ENCODE results near the gene KDM4C.

Gene KDM4C

DNA sequence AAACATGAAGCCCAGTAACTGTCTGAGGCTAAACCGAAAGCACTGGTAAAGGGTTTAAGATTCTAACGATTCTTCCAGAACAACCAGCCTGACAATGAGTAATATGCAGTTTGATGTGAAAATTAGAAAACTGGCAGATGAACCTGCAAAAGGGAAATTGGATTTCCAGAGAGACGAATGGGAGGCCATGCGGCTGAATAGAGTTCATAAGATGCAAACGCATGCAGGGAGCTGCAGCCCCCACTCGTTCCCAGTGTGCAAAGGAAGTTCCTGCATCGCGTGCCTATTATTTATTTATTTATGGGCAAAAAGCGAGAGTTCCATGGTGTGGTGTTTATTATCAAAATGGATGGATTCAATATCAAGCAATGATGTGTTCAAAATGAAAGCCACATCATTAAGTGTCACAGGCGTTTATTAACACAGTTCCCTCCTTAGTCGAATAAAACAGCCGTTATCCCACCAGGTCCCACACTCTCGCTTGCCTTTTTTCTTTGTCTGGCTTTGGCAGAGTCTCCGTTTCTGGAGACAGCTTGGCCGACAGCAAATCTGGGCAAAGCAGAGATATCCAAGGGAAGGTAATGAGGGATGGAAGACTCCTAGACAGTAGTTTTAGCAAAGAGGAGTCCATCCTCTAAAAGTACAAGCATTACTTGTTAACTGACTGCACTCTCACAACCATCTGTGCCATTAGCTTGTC, 451.4 kb downstream of the KDM4C start:
- H3K4me3 ChIP-seq: no peak overlapping the region
- H3K27ac ChIP-seq: no peak overlapping the region
- no peak for DNase-seq (ENCODE audit: low spot score)
- TF ChIP-seq, protein P1, sequence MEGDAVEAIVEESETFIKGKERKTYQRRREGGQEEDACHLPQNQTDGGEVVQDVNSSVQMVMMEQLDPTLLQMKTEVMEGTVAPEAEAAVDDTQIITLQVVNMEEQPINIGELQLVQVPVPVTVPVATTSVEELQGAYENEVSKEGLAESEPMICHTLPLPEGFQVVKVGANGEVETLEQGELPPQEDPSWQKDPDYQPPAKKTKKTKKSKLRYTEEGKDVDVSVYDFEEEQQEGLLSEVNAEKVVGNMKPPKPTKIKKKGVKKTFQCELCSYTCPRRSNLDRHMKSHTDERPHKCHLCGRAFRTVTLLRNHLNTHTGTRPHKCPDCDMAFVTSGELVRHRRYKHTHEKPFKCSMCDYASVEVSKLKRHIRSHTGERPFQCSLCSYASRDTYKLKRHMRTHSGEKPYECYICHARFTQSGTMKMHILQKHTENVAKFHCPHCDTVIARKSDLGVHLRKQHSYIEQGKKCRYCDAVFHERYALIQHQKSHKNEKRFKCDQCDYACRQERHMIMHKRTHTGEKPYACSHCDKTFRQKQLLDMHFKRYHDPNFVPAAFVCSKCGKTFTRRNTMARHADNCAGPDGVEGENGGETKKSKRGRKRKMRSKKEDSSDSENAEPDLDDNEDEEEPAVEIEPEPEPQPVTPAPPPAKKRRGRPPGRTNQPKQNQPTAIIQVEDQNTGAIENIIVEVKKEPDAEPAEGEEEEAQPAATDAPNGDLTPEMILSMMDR (IDR thresholded peaks at IDR 0.05): no peak

DNA sequence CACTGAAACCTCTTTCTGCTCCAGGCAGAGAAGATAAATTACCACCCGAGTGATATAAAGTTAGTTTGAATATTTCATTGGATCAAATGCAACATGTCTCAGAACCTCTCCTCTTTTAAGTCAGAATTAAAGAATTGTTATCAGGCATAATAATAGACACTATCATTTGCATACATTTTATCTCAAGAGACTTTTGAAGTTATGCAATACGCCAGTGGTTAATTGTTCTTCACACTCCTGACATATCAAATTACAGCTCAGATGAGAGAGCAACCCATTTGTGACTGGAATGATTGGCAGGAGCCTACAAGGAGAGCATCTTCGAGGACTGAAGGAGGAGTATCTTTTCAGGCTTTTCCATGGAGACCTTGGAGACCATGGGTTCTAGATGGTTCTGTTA, 452.2 kb downstream of the KDM4C start:
- no peak for DNase-seq (ENCODE audit: low spot score)
- no peak overlapping the region for H3K4me3 ChIP-seq
- H3K27ac ChIP-seq: no peak overlapping the region
- TF ChIP-seq, protein P1 (IDR thresholded peaks at IDR 0.05): no peak

DNA sequence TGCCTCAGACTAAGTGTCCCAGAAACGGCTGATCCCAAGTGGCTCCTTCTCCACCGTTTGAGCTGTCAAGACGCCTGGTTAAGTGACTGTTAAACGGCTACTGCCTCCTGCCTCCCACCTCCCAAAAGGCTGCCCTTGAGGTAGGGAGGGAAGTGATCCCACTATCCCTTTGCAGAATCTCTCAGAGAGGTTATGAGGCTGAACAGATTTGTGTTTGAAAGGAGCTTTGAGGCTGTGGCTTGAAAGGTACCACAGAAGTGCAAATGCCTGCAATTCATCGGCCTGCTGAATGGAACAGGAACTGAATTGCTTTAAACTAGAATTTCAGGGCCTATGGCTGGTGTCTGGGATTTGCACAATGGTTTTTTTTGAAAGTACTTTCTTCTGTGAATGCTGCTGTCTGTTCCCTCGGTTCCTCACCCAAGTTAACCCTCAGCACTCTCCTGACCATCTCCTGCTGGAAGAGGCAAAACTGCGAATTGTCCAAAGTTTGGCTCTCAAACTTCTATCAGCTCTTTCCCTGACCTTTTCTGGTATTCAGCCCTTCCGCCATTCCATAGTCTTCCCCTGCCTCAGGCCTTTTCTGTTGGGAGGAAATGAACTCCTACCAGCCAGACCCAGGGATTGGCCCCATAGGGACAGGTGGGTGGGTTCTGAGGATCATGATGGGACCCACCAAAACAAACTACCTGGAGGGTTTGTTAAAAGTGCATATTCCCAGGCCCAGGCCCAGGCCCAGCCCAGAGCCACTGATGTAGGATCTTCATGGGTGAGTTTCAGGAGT, 453.3 kb downstream of the KDM4C start:
- no peak overlapping the region for H3K4me3 ChIP-seq
- no peak for DNase-seq (ENCODE audit: low spot score)
- H3K27ac ChIP-seq: no peak overlapping the region
- TF ChIP-seq, protein P1 (IDR thresholded peaks at IDR 0.05): no peak

DNA sequence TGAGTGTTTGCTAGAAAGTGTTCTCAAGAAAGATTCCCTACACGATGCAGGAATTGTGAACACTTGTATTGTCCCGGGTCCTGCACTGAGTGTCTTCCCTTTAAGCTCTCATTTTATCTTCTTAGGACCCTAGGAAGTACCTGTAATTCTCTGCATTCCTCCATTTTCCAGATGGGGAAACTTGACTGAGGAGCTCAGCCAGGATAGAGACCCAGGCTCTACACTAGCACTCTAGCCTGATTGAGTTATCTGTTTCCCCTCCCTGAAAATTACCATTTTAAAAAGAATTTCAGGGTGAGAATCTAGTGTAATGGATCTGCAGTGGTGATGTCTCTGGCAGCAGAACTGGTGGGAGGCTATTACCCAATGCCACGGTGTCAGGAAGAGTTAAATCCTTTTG, 453.9 kb downstream of the KDM4C start:
- Histone ChIP-seq H3K4me3 (no peak overlapping the region), H3K27ac (no peak overlapping the region)
- TF ChIP-seq, protein P1 (IDR thresholded peaks at IDR 0.05): no peak
- DNase-seq (ENCODE audit: low spot score): no peak

DNA sequence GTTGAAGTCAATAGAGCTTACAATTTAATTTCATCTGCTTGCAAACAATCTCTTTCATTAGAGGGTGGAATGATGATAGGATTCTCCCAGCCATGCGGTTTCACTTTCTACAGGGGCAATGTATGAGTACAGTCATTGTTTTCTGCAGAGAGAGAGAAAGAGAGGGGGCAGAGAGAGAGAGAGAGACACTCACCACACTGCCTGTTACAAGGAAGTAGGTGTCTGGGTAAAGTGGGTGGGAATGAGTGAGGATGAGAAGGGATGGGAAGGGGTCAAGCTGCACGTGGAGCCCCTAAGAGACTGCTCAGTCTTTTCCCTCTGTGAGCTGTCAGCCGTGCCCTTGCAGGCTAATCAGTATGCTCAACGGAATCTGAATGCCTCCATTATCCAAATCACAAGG, 454.3 kb downstream of the KDM4C start:
- Histone ChIP-seq H3K27ac (no peak overlapping the region), H3K4me3 (no peak overlapping the region)
- no peak for DNase-seq (ENCODE audit: low spot score)
- TF ChIP-seq, protein P1 (IDR thresholded peaks at IDR 0.05): no peak

DNA sequence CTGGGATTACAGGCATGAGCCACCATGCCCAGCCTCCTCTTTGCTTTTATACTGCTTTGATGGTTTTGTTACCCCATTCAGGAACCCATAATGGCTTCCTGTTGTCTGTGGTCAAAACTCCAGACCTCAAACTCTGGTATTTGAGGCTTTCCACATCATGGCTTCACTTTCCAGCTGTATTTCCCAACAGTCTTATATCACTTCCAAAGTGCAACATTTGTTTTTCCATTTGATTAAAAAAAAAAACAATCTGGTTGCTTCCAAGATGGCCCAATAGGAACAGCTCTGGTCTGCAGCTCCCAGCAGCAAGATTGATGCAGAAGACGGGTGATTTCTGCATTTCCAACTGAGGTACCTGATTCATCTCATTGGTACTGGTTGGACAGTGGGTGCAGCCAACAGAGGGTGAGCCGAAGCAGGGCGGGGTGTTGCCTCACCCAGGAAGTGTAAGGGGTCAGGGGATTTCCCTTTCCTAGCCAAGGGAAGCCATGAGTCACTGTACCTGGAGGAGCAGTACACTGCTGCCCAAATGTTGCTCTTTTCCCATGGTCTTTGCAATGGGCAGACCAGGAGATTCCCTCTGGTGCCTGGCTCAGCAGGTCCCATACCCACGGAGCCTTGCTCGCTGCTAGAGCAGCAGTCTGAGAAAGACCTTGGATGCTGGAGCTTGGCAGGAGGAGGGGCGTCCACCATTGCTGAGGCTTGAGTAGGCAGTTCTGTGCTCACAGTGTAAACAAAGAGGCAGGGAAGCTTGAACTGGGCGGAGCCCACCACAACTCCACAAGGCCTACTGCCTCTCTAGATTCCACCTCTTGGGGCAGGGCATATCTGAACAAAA, 458.4 kb downstream of the KDM4C start:
- H3K4me3 ChIP-seq: no peak overlapping the region
- H3K27ac ChIP-seq: no peak overlapping the region
- TF ChIP-seq, protein P1 (IDR thresholded peaks at IDR 0.05): no peak
- no peak for DNase-seq (ENCODE audit: low spot score)

Measured in coronary artery (tissue), 2 donors.